ENCODE results near the gene CC2D1A.

Gene CC2D1A

GRCh38 chr19:13932149-13932637 lies 26.2 kb downstream of the CC2D1A start:
- TF ChIP-seq EP300 (IDR thresholded peaks at IDR 0.05; ENCODE audit: borderline replicate concordance) = no peak
- no peak for TF ChIP-seq RAD21 (IDR thresholded peaks at IDR 0.05; ENCODE audit: low read depth)
- TF ChIP-seq YY1 (IDR thresholded peaks at IDR 0.05; ENCODE audit: low read depth) = no peak
- no peak for TF ChIP-seq EGR1 (IDR thresholded peaks at IDR 0.05)
- no peak for TF ChIP-seq TEAD4 (IDR thresholded peaks at IDR 0.05)
- no peak for TF ChIP-seq CREB1 (IDR thresholded peaks at IDR 0.05; ENCODE audit: low read depth)
- TF ChIP-seq REST (IDR thresholded peaks at IDR 0.05; ENCODE audit: low read depth) = no peak
- TF ChIP-seq TAF1 (IDR thresholded peaks at IDR 0.05; ENCODE audit: low read depth) = no peak
- no peak for TF ChIP-seq ZBTB7A (IDR thresholded peaks at IDR 0.05; ENCODE audit: low read depth)
- no peak for TF ChIP-seq NFIC (IDR thresholded peaks at IDR 0.05)
- no peak for TF ChIP-seq FOXM1 (IDR thresholded peaks at IDR 0.05; ENCODE audit: borderline replicate concordance, low read depth)

- TF ChIP-seq NFIC (IDR thresholded peaks at IDR 0.05) (no peak), YY1 (IDR thresholded peaks at IDR 0.05; ENCODE audit: low read depth) (no peak), FOXM1 (IDR thresholded peaks at IDR 0.05; ENCODE audit: borderline replicate concordance, low read depth) (no peak), TAF1 (IDR thresholded peaks at IDR 0.05; ENCODE audit: low read depth) (no peak), REST (IDR thresholded peaks at IDR 0.05; ENCODE audit: low read depth) (no peak), EP300 (IDR thresholded peaks at IDR 0.05; ENCODE audit: borderline replicate concordance) (no peak), CREB1 (IDR thresholded peaks at IDR 0.05; ENCODE audit: low read depth) (no peak), MAX (IDR thresholded peaks at IDR 0.05) (no peak), TCF12 (IDR thresholded peaks at IDR 0.05; ENCODE audit: low read depth) (no peak), TEAD4 (IDR thresholded peaks at IDR 0.05) (no peak), ZBTB7A (IDR thresholded peaks at IDR 0.05; ENCODE audit: low read depth) (no peak), EGR1 (IDR thresholded peaks at IDR 0.05) (no peak), CEBPB (IDR thresholded peaks at IDR 0.05) (no peak)
Measured at GRCh38 chr19:13932911-13933393, 27.0 kb downstream of the CC2D1A start.

- no peak for TF ChIP-seq CREB1 (IDR thresholded peaks at IDR 0.05; ENCODE audit: low read depth)
- TF ChIP-seq RAD21 (IDR thresholded peaks at IDR 0.05; ENCODE audit: low read depth) = no peak
- no peak for TF ChIP-seq YY1 (IDR thresholded peaks at IDR 0.05; ENCODE audit: low read depth)
- no peak for TF ChIP-seq EGR1 (IDR thresholded peaks at IDR 0.05)
- TF ChIP-seq TCF12 (IDR thresholded peaks at IDR 0.05; ENCODE audit: low read depth) = no peak
- TF ChIP-seq USF1 (IDR thresholded peaks at IDR 0.05) = no peak
- no peak for TF ChIP-seq CEBPB (IDR thresholded peaks at IDR 0.05)
- no peak for TF ChIP-seq TAF1 (IDR thresholded peaks at IDR 0.05; ENCODE audit: low read depth)
- no peak for TF ChIP-seq REST (IDR thresholded peaks at IDR 0.05; ENCODE audit: low read depth)
- no peak for TF ChIP-seq FOXM1 (IDR thresholded peaks at IDR 0.05; ENCODE audit: borderline replicate concordance, low read depth)
- TF ChIP-seq ZBTB7A (IDR thresholded peaks at IDR 0.05; ENCODE audit: low read depth) = no peak
- no peak for TF ChIP-seq EP300 (IDR thresholded peaks at IDR 0.05; ENCODE audit: borderline replicate concordance)
- no peak for TF ChIP-seq MAX (IDR thresholded peaks at IDR 0.05)
- no peak for TF ChIP-seq TEAD4 (IDR thresholded peaks at IDR 0.05)
- TF ChIP-seq NFIC (IDR thresholded peaks at IDR 0.05) = no peak
Measured at GRCh38 chr19:13934785-13935109, 28.7 kb downstream of the CC2D1A start.

- TF ChIP-seq TAF1 (IDR thresholded peaks at IDR 0.05; ENCODE audit: low read depth) (no peak), TEAD4 (IDR thresholded peaks at IDR 0.05) (no peak), TCF12 (IDR thresholded peaks at IDR 0.05; ENCODE audit: low read depth) (no peak), REST (IDR thresholded peaks at IDR 0.05; ENCODE audit: low read depth) (no peak), MAX (IDR thresholded peaks at IDR 0.05) (no peak), ZBTB7A (IDR thresholded peaks at IDR 0.05; ENCODE audit: low read depth) (no peak), USF1 (IDR thresholded peaks at IDR 0.05) (no peak), EP300 (IDR thresholded peaks at IDR 0.05; ENCODE audit: borderline replicate concordance) (no peak), CEBPB (IDR thresholded peaks at IDR 0.05) (no peak), EGR1 (IDR thresholded peaks at IDR 0.05) (no peak), FOXM1 (IDR thresholded peaks at IDR 0.05; ENCODE audit: borderline replicate concordance, low read depth) (no peak), NFIC (IDR thresholded peaks at IDR 0.05) (no peak)
Measured at GRCh38 chr19:13935765-13936510, 29.9 kb downstream of the CC2D1A start.

Data from Ishikawa (cell line).